ENCODE measurements around the gene GSX2.

Gene GSX2

GRCh38 chr4:54096295-54096962 is 3.5 kb upstream of the GSX2 start:
- peaks cover 14% of the 10 kb centered on the region for H3K4me1 ChIP-seq (ENCODE audit: insufficient read depth, low read length)
- no peak overlapping the region for H3K4me3 ChIP-seq (ENCODE audit: low read depth in 1 of 2, low read length in 2 of 2)
- no peak overlapping the region for H3K27ac ChIP-seq (ENCODE audit: low read depth, low read length)
- H3K27me3 ChIP-seq (ENCODE audit: control insufficient read depth in 1 of 2, insufficient read depth in 2 of 2, low read length in 2 of 2), result peaks cover 60 to 91% of the 10 kb centered on the region in 2 donors
- H3K9me3 ChIP-seq (ENCODE audit: low read length), result no peaks in the 10 kb centered on the region
- H3K36me3 ChIP-seq (ENCODE audit: insufficient read depth, low read length), result no peaks in the 10 kb centered on the region
- H3K9ac ChIP-seq (ENCODE audit: low read length), result no peak overlapping the region

DNA sequence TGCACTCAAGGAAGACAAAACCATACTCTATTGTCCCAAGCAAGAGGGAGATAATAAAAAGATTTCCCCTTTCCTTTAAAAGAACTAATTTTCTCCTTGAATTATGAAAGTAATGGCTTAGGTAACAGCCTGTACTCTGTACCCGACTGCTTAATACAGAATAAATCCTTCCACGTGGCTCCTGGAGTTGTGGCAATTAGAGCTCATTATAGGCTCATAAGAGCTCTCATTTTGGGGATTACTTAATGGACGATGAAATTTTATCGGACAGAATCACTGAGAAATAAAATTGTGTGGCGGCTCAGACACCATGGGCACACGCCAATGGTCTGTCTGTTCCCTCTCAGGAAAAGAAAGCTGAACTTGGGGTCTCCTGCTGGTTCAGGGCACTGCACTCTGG is 2.8 kb upstream of the GSX2 start:
- H3K27ac ChIP-seq (ENCODE audit: low read depth, low read length), result no peak overlapping the region
- H3K4me1 ChIP-seq (ENCODE audit: insufficient read depth, low read length), result peaks cover 12% of the 10 kb centered on the region
- no peak overlapping the region for H3K4me3 ChIP-seq (ENCODE audit: low read depth in 1 of 2, low read length in 2 of 2)
- no peak overlapping the region for H3K9ac ChIP-seq (ENCODE audit: low read length)
- peaks cover 67 to 94% of the 10 kb centered on the region in 2 donors for H3K27me3 ChIP-seq (ENCODE audit: control insufficient read depth in 1 of 2, insufficient read depth in 2 of 2, low read length in 2 of 2)
- no peaks in the 10 kb centered on the region for H3K36me3 ChIP-seq (ENCODE audit: insufficient read depth, low read length)
- no peaks in the 10 kb centered on the region for H3K9me3 ChIP-seq (ENCODE audit: low read length)

DNA sequence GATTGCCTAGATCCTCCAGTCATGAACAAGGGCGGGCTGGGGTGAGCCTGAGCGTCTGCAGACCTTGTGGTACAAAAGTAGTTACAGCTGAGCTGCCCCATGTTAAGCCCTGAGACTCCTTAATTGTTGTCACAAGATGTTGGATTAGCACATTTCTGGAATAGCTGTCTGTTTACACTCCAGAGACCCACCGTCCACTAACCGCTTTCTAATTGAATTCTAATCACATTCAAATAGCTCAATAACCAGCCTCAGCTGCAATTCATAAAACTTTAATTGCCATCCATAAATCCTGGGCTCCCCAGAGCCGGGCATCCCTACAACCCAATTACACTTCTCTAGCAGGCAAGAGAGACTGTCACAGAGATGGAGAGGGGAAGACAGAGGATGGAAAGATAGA is 1.6 kb upstream of the GSX2 start:
- Histone ChIP-seq H3K27ac (ENCODE audit: low read depth, low read length) (no peak overlapping the region), H3K36me3 (ENCODE audit: insufficient read depth, low read length) (no peaks in the 10 kb centered on the region), H3K9ac (ENCODE audit: low read length) (no peak overlapping the region), H3K9me3 (ENCODE audit: low read length) (no peaks in the 10 kb centered on the region), H3K27me3 (ENCODE audit: control insufficient read depth in 1 of 2, insufficient read depth in 2 of 2, low read length in 2 of 2) (peaks cover 69 to 92% of the 10 kb centered on the region in 2 donors), H3K4me1 (ENCODE audit: insufficient read depth, low read length) (peaks cover 13% of the 10 kb centered on the region), H3K4me3 (ENCODE audit: low read depth in 1 of 2, low read length in 2 of 2) (no peak overlapping the region)

GRCh38 chr4:54099287-54099747 is 646 bp upstream of the GSX2 start:
- Histone ChIP-seq H3K9ac (ENCODE audit: low read length) (no peak overlapping the region), H3K27ac (ENCODE audit: low read depth, low read length) (no peak overlapping the region), H3K9me3 (ENCODE audit: low read length) (no peaks in the 10 kb centered on the region), H3K4me3 (ENCODE audit: low read depth in 1 of 2, low read length in 2 of 2) (no peak overlapping the region), H3K4me1 (ENCODE audit: insufficient read depth, low read length) (peaks cover 20% of the 10 kb centered on the region), H3K27me3 (ENCODE audit: control insufficient read depth in 1 of 2, insufficient read depth in 2 of 2, low read length in 2 of 2) (peaks cover 61 to 90% of the 10 kb centered on the region in 2 donors), H3K36me3 (ENCODE audit: insufficient read depth, low read length) (no peaks in the 10 kb centered on the region)

DNA sequence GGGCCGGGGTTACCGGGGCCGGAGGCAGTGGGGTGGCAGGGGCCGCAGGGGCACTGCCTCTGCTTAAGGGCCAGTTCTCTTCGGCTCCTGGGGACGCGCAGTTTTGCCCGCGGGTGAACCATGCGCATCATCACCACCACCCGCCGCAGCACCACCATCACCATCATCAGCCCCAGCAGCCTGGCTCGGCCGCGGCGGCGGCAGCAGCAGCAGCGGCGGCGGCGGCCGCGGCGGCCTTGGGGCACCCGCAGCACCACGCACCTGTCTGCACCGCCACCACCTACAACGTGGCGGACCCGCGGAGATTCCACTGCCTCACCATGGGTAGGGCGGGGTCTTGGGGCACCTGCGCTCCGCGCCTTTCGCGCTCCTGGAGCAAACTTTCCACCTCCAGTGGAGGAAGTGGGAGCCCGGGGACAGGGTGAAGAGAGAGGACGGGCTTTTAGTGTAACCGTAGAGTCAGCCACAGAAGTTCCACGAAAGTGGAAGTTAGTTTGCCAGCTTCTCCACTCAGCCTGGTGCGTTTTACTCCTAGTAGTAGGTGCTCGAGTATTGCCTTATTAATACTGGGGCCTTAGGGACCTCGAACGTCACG is 729 bp downstream of the GSX2 start:
- Histone ChIP-seq H3K9me3 (ENCODE audit: low read length) (no peaks in the 10 kb centered on the region), H3K9ac (ENCODE audit: low read length) (no peak overlapping the region), H3K27ac (ENCODE audit: low read depth, low read length) (no peak overlapping the region), H3K4me3 (ENCODE audit: low read depth in 1 of 2, low read length in 2 of 2) (peak overlapping the region; percentile 32 to 46), H3K4me1 (ENCODE audit: insufficient read depth, low read length) (peaks cover 20% of the 10 kb centered on the region), H3K27me3 (ENCODE audit: control insufficient read depth in 1 of 2, insufficient read depth in 2 of 2, low read length in 2 of 2) (peaks cover 57 to 87% of the 10 kb centered on the region in 2 donors), H3K36me3 (ENCODE audit: insufficient read depth, low read length) (no peaks in the 10 kb centered on the region)

GRCh38 chr4:54101190-54102041 is 1.5 kb downstream of the GSX2 start:
- H3K27ac ChIP-seq (ENCODE audit: low read depth, low read length), result no peak overlapping the region
- H3K9ac ChIP-seq (ENCODE audit: low read length), result no peak overlapping the region
- H3K9me3 ChIP-seq (ENCODE audit: low read length), result no peaks in the 10 kb centered on the region
- H3K4me1 ChIP-seq (ENCODE audit: insufficient read depth, low read length), result peaks cover 20% of the 10 kb centered on the region
- peak overlapping the region in 1 of 2 donors; percentile 46 for H3K4me3 ChIP-seq (ENCODE audit: low read depth in 1 of 2, low read length in 2 of 2)
- H3K27me3 ChIP-seq (ENCODE audit: control insufficient read depth in 1 of 2, insufficient read depth in 2 of 2, low read length in 2 of 2), result peaks cover 50 to 86% of the 10 kb centered on the region in 2 donors
- H3K36me3 ChIP-seq (ENCODE audit: insufficient read depth, low read length), result no peaks in the 10 kb centered on the region

DNA sequence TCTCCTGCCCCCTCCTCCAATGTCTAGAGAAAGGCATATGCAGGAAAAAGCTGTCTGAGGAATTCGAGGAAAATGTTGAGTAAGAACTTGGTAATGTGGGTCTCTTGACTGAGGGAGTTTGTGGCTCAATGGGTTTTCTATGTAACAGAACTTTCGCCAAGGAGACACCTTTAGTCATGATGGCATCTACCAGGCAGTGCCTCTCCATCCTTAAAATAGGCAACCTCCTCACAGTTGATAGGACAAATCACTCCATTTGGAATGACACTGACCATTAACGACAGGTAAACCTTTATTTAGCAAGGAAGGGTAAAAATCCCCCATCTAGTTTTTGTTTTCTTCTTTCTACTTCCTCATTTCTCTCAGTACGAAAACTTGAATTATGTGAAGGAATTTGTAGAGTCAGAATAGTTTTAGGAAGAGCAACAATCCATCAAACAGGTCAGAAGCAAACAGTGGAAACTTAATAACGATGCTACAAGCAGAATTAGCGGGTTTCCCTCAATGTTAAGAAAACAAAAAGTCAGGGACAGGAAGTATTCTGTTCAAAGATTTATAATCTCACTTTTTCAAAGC is 2.7 kb downstream of the GSX2 start:
- peaks cover 20% of the 10 kb centered on the region for H3K4me1 ChIP-seq (ENCODE audit: insufficient read depth, low read length)
- no peak overlapping the region for H3K9ac ChIP-seq (ENCODE audit: low read length)
- no peaks in the 10 kb centered on the region for H3K36me3 ChIP-seq (ENCODE audit: insufficient read depth, low read length)
- H3K27me3 ChIP-seq (ENCODE audit: control insufficient read depth in 1 of 2, insufficient read depth in 2 of 2, low read length in 2 of 2), result peaks cover 40 to 78% of the 10 kb centered on the region in 2 donors
- no peak overlapping the region for H3K4me3 ChIP-seq (ENCODE audit: low read depth in 1 of 2, low read length in 2 of 2)
- no peaks in the 10 kb centered on the region for H3K9me3 ChIP-seq (ENCODE audit: low read length)
- H3K27ac ChIP-seq (ENCODE audit: low read depth, low read length), result no peak overlapping the region

GRCh38 chr4:54103190-54103574 is 3.2 kb downstream of the GSX2 start:
- Histone ChIP-seq H3K27me3 (ENCODE audit: control insufficient read depth in 1 of 2, insufficient read depth in 2 of 2, low read length in 2 of 2) (peaks cover 45 to 74% of the 10 kb centered on the region in 2 donors), H3K27ac (ENCODE audit: low read depth, low read length) (no peak overlapping the region), H3K4me1 (ENCODE audit: insufficient read depth, low read length) (peaks cover 20% of the 10 kb centered on the region), H3K36me3 (ENCODE audit: insufficient read depth, low read length) (no peaks in the 10 kb centered on the region), H3K4me3 (ENCODE audit: low read depth in 1 of 2, low read length in 2 of 2) (peak overlapping the region in 1 of 2 donors; percentile 32), H3K9me3 (ENCODE audit: low read length) (no peaks in the 10 kb centered on the region), H3K9ac (ENCODE audit: low read length) (no peak overlapping the region)

GRCh38 chr4:54104907-54105306 is 4.9 kb downstream of the GSX2 start:
- Histone ChIP-seq H3K36me3 (ENCODE audit: insufficient read depth, low read length) (no peaks in the 10 kb centered on the region), H3K4me1 (ENCODE audit: insufficient read depth, low read length) (peaks cover 20% of the 10 kb centered on the region), H3K27me3 (ENCODE audit: control insufficient read depth in 1 of 2, insufficient read depth in 2 of 2, low read length in 2 of 2) (peaks cover 53 to 74% of the 10 kb centered on the region in 2 donors), H3K9ac (ENCODE audit: low read length) (no peak overlapping the region), H3K4me3 (ENCODE audit: low read depth in 1 of 2, low read length in 2 of 2) (no peak overlapping the region), H3K27ac (ENCODE audit: low read depth, low read length) (no peak overlapping the region), H3K9me3 (ENCODE audit: low read length) (no peaks in the 10 kb centered on the region)

GRCh38 chr4:54107951-54108748 is 8.2 kb downstream of the GSX2 start:
- no peaks in the 10 kb centered on the region for H3K9me3 ChIP-seq (ENCODE audit: low read length)
- no peak overlapping the region for H3K4me3 ChIP-seq (ENCODE audit: low read depth in 1 of 2, low read length in 2 of 2)
- no peak overlapping the region for H3K9ac ChIP-seq (ENCODE audit: low read length)
- no peak overlapping the region for H3K27ac ChIP-seq (ENCODE audit: low read depth, low read length)
- no peaks in the 10 kb centered on the region for H3K36me3 ChIP-seq (ENCODE audit: insufficient read depth, low read length)
- H3K27me3 ChIP-seq (ENCODE audit: control insufficient read depth in 1 of 2, insufficient read depth in 2 of 2, low read length in 2 of 2), result peaks cover 40 to 50% of the 10 kb centered on the region in 2 donors
- H3K4me1 ChIP-seq (ENCODE audit: insufficient read depth, low read length), result peaks cover 9% of the 10 kb centered on the region
